ENCODE measurements around the gene SAGE1. TPM values are rescaled to one million over a fixed set of nuclear protein-coding genes. Genes with fewer than 3 reads are reported as not detected.

The SAGE1 gene
- total and polyA plus RNA-seq, 9 of the 15 experiments (the other 6 are each of a cell fraction or from before 2014, with no cell fraction given): 14.6 to 79.2 (median 29.3) TPM

- TF ChIP-seq COPS2 (conservative IDR thresholded peaks at IDR 0.05): no peak
- no peak for TF ChIP-seq MCM2 (IDR thresholded peaks at IDR 0.05; ENCODE audit: low read depth)
- no peak for TF ChIP-seq CLOCK (CRISPR knock-in tag; IDR thresholded peaks at IDR 0.05; ENCODE audit: borderline replicate concordance)
- no peak for TF ChIP-seq ZNF232 (CRISPR knock-in tag; IDR thresholded peaks at IDR 0.05)
- TF ChIP-seq ZNF175 (CRISPR knock-in tag; IDR thresholded peaks at IDR 0.05; ENCODE audit: low read depth): no peak
- peak in 1 of 2 experiments; percentile 44; a peak in 1 of 3 replicates for TF ChIP-seq CBX3 (IDR thresholded peaks at IDR 0.05; ENCODE audit: borderline replicate concordance in 1 of 2, low read length in 2 of 2)
- TF ChIP-seq ZNF507 (tag; conservative IDR thresholded peaks at IDR 0.05): no peak
- TF ChIP-seq, protein P1, sequence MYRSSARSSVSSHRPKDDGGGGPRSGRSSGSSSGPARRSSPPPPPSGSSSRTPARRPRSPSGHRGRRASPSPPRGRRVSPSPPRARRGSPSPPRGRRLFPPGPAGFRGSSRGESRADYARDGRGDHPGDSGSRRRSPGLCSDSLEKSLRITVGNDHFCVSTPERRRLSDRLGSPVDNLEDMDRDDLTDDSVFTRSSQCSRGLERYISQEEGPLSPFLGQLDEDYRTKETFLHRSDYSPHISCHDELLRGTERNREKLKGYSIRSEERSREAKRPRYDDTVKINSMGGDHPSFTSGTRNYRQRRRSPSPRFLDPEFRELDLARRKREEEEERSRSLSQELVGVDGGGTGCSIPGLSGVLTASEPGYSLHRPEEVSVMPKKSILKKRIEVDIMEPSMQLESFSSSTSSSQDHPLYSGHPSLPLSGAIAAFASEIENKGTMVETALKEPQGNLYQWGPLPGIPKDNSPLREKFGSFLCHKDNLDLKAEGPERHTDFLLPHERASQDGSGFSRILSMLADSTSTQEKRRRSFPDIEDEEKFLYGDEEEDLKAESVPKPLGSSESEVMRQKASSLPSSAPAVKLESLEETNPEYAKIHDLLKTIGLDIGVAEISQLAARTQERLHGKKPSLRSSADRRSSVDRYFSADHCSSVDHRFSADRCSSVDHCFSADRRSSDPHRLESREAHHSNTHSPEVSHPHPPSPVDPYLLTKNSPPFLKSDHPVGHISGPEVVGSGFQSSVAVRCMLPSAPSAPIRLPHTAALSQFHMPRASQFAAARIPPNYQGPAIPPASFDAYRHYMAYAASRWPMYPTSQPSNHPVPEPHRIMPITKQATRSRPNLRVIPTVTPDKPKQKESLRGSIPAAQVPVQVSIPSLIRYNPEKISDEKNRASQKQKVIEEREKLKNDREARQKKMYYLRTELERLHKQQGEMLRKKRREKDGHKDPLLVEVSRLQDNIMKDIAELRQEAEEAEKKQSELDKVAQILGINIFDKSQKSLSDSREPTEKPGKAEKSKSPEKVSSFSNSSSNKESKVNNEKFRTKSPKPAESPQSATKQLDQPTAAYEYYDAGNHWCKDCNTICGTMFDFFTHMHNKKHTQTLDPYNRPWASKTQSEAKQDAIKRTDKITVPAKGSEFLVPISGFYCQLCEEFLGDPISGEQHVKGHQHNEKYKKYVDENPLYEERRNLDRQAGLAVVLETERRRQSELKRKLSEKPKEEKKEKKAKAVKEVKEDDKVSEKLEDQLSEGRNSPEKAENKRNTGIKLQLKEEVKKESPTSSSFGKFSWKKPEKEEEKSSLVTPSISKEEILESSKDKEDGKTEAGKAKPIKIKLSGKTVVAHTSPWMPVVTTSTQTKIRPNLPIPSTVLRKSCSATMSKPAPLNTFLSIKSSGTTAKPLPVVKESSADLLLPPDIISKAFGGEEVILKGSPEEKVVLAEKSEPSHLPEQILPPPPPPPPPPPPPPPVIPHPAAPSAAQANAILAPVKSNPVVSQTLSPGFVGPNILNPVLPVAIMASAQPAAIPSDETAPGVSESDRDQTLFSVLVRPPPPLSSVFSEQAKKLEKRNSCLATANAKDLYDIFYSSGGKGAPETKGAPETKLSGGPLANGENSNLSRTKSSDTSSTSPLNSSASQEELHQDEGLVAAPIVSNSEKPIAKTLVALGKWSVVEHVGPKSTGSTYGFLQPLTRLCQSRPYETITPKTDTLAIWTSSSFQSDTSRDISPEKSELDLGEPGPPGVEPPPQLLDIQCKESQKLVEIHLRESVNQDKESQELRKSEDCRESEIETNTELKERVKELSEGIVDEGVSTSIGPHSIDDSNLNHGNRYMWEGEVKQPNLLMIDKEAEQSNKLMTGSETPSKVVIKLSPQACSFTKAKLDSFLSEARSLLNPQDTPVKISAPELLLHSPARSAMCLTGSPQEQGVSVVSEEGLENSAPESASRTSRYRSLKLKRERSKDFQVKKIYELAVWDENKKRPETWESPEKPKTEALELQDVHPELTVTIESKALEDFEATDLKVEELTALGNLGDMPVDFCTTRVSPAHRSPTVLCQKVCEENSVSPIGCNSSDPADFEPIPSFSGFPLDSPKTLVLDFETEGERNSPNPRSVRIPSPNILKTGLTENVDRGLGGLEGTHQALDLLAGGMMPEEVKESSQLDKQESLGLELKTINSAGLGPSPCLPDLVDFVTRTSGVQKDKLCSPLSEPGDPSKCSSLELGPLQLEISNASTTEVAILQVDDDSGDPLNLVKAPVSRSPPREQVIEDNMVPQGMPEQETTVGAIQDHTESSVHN (IDR thresholded peaks at IDR 0.05; ENCODE audit: borderline replicate concordance in 1 of 2, low read depth in 1 of 2): 0 out of 4 replicates have a peak, but pooled peaks of 1 of the 2 experiments have one; percentile 25
- peak; percentile 7 for TF ChIP-seq NFYB (IDR thresholded peaks at IDR 0.05; ENCODE audit: extremely low read depth, insufficient read length)
- TF ChIP-seq ZNF592 (IDR thresholded peaks at IDR 0.05): no peak
- TF ChIP-seq CXXC5 (CRISPR knock-in tag; IDR thresholded peaks at IDR 0.05): peak; percentile 73
- TF ChIP-seq ZC3H11A (IDR thresholded peaks at IDR 0.05; ENCODE audit: low read depth, low read length): no peak
- peak; percentile 85; the same call in 1 of the 2 replicates for TF ChIP-seq NFRKB (IDR thresholded peaks at IDR 0.05; ENCODE audit: low read depth)
Measured at GRCh38 chrX:135893294-135893817, at the start of gene SAGE1, which contains the start of gene CT45A10 (continued).
